Astrocyte of the cerebellum (primary cell): ENCODE results near the gene NFASC.

Source experiments
- DNase-seq: peaks from one replicate; pipeline ENCODE4 v3.0.0-alpha.2; 2011; ENCODE audit warnings: low read depth
- H3K4me3 ChIP-seq: 2 replicates; pipeline ENCODE4 v1.5.1; 2011; ENCODE audit warnings: mild to moderate bottlenecking, low read depth, low read length, moderate library complexity
- in situ Hi-C: cut with HindIII; loops from 2 replicates; pipeline ENCODE4 v1.10.0; 2017; ENCODE audit warnings: low sequenced_read_pairs
- TF ChIP-seq, protein P1 (sequence below): IDR thresholded peaks from 2 replicates; pipeline ENCODE4 v1.5.1; 2012; ENCODE audit warnings: low read length, low read depth, moderate library complexity, mild to moderate bottlenecking; ENCODE audit errors: missing control alignments

NFASC gene

DNA sequence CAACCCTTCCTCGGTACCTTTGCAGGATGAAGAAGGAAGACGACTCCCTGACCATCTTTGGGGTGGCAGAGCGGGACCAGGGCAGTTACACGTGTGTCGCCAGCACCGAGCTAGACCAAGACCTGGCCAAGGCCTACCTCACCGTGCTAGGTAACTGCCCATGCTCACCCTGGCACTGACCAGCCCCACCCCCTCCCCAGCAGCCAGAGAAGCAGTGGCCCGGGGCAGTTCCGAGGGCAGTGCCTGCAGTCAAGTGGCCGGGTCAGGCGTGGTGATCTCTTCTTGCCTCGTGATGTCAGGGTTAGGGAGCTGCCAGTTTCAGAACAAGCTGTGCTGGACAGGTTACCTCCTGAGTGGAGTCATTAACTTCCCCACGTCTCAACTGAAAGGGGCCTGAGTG, 106.0 kb downstream of the NFASC start:
- in situ Hi-C loops = no loop called here
- no peak overlapping the region for H3K4me3 ChIP-seq
- DNase-seq = no peak
- TF ChIP-seq, protein P1, sequence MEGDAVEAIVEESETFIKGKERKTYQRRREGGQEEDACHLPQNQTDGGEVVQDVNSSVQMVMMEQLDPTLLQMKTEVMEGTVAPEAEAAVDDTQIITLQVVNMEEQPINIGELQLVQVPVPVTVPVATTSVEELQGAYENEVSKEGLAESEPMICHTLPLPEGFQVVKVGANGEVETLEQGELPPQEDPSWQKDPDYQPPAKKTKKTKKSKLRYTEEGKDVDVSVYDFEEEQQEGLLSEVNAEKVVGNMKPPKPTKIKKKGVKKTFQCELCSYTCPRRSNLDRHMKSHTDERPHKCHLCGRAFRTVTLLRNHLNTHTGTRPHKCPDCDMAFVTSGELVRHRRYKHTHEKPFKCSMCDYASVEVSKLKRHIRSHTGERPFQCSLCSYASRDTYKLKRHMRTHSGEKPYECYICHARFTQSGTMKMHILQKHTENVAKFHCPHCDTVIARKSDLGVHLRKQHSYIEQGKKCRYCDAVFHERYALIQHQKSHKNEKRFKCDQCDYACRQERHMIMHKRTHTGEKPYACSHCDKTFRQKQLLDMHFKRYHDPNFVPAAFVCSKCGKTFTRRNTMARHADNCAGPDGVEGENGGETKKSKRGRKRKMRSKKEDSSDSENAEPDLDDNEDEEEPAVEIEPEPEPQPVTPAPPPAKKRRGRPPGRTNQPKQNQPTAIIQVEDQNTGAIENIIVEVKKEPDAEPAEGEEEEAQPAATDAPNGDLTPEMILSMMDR = no peak

DNA sequence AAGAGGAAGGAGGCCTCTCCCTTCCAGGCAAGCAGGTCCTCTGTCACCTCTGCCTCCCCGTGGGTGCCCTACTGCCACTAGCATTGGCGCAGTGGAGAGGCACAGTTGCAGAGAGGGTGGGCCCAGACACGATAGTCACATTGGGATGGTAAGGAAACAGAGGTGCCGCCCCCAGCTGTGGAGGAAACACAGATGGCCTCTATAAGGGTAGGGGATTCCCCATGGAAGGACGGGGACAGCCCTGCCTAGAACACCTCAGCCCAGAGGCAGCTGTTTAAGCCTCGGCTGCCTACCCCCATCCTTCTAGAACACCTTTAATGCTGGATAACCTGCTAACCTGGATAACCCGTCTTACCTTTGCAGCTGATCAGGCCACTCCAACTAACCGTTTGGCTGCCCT, 106.7 kb downstream of the NFASC start:
- in situ Hi-C loops = no loop called here
- H3K4me3 ChIP-seq = no peak overlapping the region
- no peak for DNase-seq
- TF ChIP-seq, protein P1 = no peak

DNA sequence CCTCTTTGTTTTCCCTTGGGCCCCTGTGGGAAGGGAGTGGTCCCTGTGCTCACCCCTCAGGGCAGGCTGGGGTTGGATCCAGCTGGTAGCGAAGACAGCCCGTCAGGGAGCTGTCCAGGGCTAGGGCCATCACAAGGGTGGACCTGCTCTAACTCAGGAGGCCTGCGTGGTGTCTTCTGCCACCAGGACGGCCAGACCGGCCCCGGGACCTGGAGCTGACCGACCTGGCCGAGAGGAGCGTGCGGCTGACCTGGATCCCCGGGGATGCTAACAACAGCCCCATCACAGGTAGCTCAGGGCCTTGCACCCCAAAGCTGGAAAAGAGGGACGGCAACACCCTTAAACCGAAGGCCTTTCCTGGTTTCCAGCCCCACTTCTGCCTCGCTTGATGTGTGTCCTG, 108.1 kb downstream of the NFASC start:
- TF ChIP-seq, protein P1 = no peak
- DNase-seq = no peak
- in situ Hi-C loops = no loop called here
- no peak overlapping the region for H3K4me3 ChIP-seq

DNA sequence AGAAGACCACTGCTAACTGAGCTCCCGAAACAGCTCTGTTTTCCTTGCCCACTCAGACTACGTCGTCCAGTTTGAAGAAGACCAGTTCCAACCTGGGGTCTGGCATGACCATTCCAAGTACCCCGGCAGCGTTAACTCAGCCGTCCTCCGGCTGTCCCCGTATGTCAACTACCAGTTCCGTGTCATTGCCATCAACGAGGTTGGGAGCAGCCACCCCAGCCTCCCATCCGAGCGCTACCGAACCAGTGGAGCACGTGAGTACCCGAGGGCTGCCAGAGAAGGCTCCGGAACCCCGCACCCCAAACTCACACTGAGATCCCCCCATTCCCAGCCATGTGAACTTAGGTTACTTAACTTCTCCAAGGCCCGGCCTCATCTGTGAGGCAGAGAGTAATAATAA, 108.6 kb downstream of the NFASC start:
- in situ Hi-C loops = no loop called here
- H3K4me3 ChIP-seq = no peak overlapping the region
- DNase-seq = no peak
- TF ChIP-seq, protein P1 = no peak

DNA sequence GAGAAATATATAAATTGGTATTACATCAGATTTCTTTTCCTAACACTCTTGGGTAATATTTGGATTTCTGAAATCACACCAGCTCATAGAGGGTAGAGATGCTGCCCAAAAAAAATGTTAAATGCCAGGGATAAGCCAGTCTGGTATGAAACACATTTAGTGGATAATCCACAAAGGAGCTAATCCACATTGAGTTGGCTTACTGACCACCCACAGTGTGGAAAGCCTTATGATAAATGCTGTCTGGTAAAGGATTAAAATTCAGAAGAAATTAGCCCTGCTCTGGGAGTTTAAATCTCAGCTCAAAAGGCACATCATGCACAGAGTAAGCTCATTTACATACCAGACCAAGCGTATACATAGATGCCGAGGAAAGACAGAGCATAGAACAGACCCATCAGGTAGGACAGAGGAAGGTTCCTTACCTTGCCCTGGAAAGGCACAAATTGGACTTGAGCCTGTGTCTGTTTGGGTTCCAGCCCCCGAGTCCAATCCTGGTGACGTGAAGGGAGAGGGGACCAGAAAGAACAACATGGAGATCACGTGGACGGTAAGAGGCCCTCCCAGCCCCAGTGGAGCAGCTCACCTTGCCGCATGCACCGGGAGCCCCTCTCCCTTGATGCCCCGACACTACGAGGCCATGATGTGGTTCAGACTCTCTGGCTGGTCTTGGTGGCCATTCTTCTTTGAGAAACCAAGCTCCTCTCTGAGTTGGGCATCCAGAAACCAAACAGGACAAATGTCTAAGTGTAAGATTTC, 109.4 kb downstream of the NFASC start:
- TF ChIP-seq, protein P1 = no peak
- in situ Hi-C loops = no loop called here
- no peak overlapping the region for H3K4me3 ChIP-seq
- DNase-seq = no peak

DNA sequence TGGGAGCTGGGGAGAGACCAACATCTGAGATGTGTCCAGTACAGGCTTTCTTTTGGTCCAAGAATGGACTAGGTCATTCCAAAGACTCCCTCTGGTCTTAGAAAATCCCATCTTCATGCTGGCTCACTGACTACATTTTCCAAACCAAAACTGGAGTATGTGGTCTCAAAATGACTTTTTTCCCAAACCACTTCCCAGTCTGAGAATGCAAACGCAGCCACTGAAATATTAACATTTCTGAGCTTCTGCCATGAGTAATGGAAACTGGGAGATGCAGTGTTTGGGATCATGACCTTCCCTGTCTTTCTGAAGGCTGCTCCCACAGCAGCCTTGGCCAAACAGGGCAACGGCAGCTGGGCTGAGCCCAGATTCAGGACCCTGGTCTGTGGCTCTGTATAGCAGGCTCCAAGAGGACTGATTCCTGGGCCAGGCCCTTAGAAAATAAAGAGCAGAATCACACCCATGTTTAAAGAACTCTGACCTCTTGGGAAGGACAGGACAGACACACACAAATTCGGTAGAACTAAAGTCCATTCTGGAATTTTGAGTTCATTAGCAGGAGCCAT, 110.3 kb downstream of the NFASC start:
- H3K4me3 ChIP-seq = no peak overlapping the region
- no peak for DNase-seq
- TF ChIP-seq, protein P1 = no peak
- in situ Hi-C loops = no loop called here
